ENCODE results near the gene PHKA2.
A peak's percentile ranks its signal among the peaks of the same experiment; 100 is the strongest.
"Not testable (repeated sequence)": the region's sequence is repeated elsewhere in the genome, so short reads cannot be mapped to it uniquely, and the experiment has no call there.

Gene PHKA2

DNA sequence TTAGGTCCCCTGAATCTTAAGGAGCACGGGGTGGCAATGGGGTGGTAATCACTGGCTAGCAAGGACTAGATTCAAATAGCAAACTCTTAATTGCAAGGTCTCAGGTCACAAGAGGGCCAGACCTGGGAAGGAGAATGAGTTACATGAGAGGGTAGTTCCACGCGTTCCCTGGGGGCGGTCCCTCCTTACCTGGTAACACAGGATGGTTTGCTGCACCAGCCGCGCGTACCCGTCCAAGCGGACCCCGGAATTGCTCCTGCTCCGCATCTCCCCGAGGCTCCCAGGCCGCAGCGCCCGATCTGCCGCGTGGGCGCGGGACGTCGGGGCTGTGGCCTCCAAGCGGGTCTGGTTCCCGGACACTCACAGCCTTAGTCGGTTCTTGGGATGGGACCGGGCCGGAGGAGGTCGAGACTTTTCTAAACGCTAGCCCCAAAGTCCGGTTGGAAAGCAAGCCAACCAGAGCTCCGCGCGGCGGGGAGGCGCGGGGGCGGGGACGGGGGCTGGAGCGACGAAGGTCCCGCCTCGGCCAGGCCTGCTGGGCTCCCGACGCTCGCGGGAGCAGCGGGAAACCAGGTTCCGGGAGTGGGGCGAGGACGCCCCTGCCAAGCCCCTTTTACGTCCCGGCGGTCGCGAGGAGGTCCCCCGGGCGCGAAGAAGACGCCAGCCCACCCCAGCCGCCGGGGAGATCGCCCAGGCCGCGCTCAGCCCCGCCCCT is at the start of gene PHKA2:
Gene PHKA2 (minus strand): TSS at position 449 of the 715 bp plus-strand sequence. CDS start 182 bp downstream, at position 267.
- peak; percentile 23 to 46 for DNase-seq (ENCODE audit: low read depth in 2 of 2)

GRCh38 chrX:19030805-19031204 is 46.9 kb upstream of the PHKA2 start:
- DNase-seq (ENCODE audit: low read depth in 2 of 2) = no peak

- DNase-seq (ENCODE audit: low read depth in 2 of 2) = no peak
Observed at GRCh38 chrX:19028560-19028959, 44.6 kb upstream of the PHKA2 start.

- DNase-seq (ENCODE audit: low read depth in 2 of 2) = no peak
Observed at GRCh38 chrX:19024366-19024765, 40.5 kb upstream of the PHKA2 start.

DNA sequence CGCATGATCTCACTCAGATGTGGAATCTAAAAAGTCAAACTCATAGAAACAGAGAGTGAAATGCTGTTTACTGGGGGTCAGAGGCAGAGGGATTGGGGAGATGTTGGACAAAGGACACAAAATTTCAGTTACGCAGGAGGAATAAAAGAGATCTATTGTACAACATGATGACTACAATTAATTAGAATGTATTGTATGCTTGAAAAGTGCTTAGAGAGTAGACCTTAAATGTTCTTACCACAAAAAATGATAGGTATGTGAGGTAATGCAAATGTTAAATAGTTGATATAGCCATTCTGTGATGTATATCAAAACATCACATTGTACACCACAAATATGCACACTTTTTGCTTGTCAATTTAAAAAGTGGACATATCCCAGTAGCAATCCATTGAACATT is 36.1 kb upstream of the PHKA2 start:
- no peak for DNase-seq (ENCODE audit: low read depth in 2 of 2)

DNA sequence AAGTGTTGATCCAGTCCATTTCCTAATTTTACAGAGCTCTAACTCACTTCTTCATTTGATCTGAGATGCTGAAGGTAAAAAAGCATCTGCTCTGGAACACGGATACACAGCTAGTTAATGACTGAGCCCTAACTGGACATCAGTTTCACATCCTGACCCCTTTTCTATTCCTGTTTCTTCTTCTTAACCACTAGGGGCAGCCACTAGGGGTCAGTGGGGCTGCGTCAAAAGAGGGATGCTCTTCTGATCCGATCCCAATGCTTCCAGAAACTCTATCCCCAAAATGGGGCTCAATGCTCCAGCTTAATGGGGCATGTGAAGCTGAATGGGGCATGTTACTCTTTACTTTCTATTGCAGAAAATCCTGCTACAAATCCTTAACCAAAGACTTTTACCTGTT is 33.4 kb upstream of the PHKA2 start:
- DNase-seq (ENCODE audit: low read depth in 2 of 2) = no peak

GRCh38 chrX:19016614-19017013 is 32.7 kb upstream of the PHKA2 start:
- DNase-seq (ENCODE audit: low read depth in 2 of 2) = not testable (repeated sequence)

- no peak for DNase-seq (ENCODE audit: low read depth in 2 of 2)
Observed at GRCh38 chrX:19007868-19008267, 24.0 kb upstream of the PHKA2 start.

DNA sequence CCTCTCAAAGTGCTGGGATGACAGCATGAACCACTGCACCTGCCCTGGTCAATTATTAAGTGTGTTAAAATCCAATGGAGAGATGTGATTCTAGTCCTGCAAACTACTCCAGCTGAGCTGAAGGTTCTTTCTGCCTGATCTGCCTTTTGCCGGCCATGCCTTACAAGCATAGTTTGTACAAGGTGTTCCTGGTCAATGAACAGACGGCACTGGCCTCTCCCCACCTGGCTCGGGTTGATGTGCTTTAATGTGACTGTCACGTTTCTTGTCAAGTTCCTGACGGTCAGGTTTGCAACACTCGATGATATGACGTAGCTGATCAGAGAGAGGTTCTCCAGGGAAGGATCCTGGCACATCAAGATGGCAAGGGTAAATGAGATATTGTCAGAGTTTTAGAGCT is 23.1 kb upstream of the PHKA2 start:
- no peak for DNase-seq (ENCODE audit: low read depth in 2 of 2)

GRCh38 chrX:19005909-19006308 is 22.0 kb upstream of the PHKA2 start:
- DNase-seq (ENCODE audit: low read depth in 2 of 2) = no peak

- DNase-seq (ENCODE audit: low read depth in 2 of 2) = no peak
Observed at GRCh38 chrX:19003756-19004155, 19.8 kb upstream of the PHKA2 start.

- no peak for DNase-seq (ENCODE audit: low read depth in 2 of 2)
Observed at GRCh38 chrX:18998653-18999052, 14.7 kb upstream of the PHKA2 start.

- no peak for DNase-seq (ENCODE audit: low read depth in 2 of 2)
Observed at GRCh38 chrX:18997916-18998315, 14.0 kb upstream of the PHKA2 start.

DNA sequence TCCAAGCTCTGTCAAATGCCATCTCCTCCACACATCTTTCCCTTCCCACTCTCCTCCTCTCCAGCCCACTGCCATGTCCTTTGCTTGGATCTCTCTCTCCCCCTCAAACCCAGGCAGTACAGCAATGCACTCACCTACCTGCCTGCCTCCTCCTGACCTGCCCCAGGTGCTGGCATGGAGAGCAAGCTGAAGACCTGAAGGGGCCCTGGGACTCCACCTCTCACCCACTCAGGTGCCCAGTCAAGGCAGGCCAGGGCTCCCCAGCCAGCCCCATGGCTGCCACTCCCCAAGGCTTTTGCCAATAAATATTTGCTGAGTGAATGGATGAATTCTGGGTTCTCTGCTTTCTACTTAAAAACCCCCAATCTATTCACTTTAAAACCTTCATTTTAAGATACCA is 12.6 kb upstream of the PHKA2 start:
- no peak for DNase-seq (ENCODE audit: low read depth in 2 of 2)

DNA sequence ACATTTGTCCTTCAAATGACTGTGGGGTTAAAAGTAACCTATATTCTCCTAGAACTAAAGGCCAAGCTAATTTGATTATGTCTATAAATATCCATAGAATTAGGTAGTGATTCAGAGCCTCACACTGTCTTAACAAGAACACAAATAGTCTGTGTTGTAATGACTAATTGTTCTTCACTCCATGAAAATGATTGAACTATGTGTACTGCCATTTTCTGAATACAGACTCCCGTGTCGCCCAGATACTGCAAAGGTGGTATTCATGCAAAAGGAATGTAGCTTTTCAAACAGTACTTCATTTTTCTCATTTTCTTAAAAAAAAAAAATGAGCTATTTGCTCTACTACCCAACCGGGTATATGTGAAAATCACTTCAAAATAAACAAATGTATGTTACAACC is 11.3 kb upstream of the PHKA2 start:
- DNase-seq (ENCODE audit: low read depth in 2 of 2) = no peak

- no peak for DNase-seq (ENCODE audit: low read depth in 2 of 2)
Observed at GRCh38 chrX:18994713-18995112, 10.8 kb upstream of the PHKA2 start.

- no peak for DNase-seq (ENCODE audit: low read depth in 2 of 2)
Observed at GRCh38 chrX:18992829-18993228, 8.9 kb upstream of the PHKA2 start.

- no peak for DNase-seq (ENCODE audit: low read depth in 2 of 2)
Observed at GRCh38 chrX:18985186-18985435, 1.2 kb upstream of the PHKA2 start.

GRCh38 chrX:18984381-18985185 is 669 bp upstream of the PHKA2 start:
- DNase-seq (ENCODE audit: low read depth in 2 of 2) = peak; percentile 69 to 74

- DNase-seq (ENCODE audit: low read depth in 2 of 2) = no peak
Observed at GRCh38 chrX:18981124-18981807, 2.6 kb downstream of the PHKA2 start.

DNA sequence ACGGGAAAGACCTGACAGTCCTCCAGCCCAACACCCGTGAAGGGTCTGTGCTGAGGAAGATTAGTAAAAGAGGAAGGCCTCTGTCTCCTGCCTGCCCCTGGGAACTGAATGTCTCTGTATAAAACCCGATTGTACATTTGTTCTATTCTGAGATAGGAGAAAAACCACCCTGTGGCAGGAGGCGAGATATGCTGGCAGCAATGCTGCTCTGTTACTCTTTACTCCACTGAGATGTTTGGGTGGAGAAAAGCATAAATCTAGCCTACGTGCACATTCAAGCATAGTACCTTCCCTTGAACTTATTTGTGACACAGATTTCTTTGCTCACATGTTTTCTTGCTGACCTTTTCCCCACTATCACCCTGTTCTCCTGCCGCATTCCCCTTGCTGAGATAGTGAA is 3.7 kb downstream of the PHKA2 start:
- DNase-seq (ENCODE audit: low read depth in 2 of 2) = not testable (repeated sequence)

DNA sequence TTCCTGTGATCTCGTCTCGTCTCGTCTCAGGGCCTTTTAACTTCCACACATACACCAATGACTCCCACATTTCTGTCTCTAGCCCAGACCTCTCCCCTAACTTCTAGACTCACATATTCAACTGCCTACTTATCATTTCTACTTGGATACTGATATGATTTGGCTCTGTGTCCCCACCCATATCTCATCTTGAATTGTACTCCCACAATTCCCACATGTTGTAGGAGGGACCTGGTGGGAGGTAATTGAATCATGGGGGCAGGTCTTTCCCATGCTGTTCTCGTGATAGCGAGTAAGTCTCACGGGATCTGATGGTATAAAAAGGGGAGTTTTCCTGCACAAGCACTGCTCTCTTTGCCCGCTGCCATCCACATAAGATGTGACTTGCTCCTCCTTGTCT is 8.9 kb downstream of the PHKA2 start:
- DNase-seq (ENCODE audit: low read depth in 2 of 2) = no peak
